ENCODE results near the gene TNFSF18. TPM values are rescaled to one million over a fixed set of nuclear protein-coding genes. Genes with fewer than 3 reads are reported as not detected.

TNFSF18 gene
- total RNA-seq, 1 donor from 2014 or later: not detected

DNA sequence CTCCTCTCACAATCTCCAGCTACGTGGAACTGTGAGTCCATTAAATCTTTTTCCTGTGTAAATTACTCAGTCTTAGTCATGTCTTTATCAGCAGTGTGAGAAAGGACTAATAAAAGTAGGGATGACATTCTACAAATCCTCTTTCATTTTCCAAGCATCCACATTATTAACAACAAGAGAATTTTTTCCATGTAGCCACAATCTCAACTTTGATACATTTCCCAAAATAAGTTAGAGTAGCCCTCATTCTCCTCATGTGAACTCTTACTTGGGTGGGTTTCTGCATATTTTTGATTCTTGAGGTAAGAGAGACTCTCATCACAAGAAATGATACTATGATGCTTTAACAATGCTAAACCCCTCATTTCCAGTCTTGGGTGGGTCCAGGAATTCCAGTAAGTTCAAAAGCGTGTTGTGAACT, 52.8 kb downstream of the TNFSF18 start:
- TF ChIP-seq, protein P1, sequence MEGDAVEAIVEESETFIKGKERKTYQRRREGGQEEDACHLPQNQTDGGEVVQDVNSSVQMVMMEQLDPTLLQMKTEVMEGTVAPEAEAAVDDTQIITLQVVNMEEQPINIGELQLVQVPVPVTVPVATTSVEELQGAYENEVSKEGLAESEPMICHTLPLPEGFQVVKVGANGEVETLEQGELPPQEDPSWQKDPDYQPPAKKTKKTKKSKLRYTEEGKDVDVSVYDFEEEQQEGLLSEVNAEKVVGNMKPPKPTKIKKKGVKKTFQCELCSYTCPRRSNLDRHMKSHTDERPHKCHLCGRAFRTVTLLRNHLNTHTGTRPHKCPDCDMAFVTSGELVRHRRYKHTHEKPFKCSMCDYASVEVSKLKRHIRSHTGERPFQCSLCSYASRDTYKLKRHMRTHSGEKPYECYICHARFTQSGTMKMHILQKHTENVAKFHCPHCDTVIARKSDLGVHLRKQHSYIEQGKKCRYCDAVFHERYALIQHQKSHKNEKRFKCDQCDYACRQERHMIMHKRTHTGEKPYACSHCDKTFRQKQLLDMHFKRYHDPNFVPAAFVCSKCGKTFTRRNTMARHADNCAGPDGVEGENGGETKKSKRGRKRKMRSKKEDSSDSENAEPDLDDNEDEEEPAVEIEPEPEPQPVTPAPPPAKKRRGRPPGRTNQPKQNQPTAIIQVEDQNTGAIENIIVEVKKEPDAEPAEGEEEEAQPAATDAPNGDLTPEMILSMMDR (IDR thresholded peaks at IDR 0.05; ENCODE audit: unreplicated experiment): no peak
- no peaks in the 10 kb centered on the region for H3K27me3 Mint-ChIP-seq

DNA sequence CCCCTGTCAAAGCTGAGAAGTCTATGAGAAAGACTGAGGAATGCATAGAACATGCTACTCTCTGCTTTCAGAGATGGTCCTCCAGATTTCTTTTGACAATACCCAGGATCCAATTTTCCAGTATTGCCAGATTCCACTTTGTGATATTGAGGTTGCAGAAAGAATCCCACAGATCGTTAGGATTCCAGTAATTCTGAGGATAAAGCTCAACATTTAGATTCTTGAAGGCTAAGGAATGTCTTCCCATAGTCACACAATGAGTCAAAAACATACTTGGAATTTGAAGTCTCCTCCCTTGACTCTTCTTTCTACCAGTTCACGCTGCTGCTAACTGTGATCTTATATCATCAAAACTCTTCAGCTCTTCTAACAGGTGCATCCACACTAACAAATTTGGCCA, 57.1 kb downstream of the TNFSF18 start:
- H3K9me3 Mint-ChIP-seq (ENCODE audit: low read depth): peaks cover 21% of the 10 kb centered on the region
- no peaks in the 10 kb centered on the region for H3K36me3 Mint-ChIP-seq (ENCODE audit: insufficient read depth)
- no peaks in the 10 kb centered on the region for H3K4me1 Mint-ChIP-seq (ENCODE audit: low read depth)
- TF ChIP-seq, protein P1 (IDR thresholded peaks at IDR 0.05; ENCODE audit: unreplicated experiment): no peak
- DNase-seq (ENCODE audit: low spot score, unreplicated experiment): no peak
- H3K27me3 Mint-ChIP-seq: no peaks in the 10 kb centered on the region
- H3K27ac Mint-ChIP-seq: no peak overlapping the region
- no peak overlapping the region for H3K4me3 Mint-ChIP-seq (ENCODE audit: low read depth)

More for the DNA sequence above, 52.8 kb downstream of the TNFSF18 start:
- H3K27ac Mint-ChIP-seq: no peak overlapping the region
- no peak for DNase-seq (ENCODE audit: low spot score, unreplicated experiment)
- H3K36me3 Mint-ChIP-seq (ENCODE audit: insufficient read depth): peaks cover 5% of the 10 kb centered on the region
- peaks cover 50% of the 10 kb centered on the region for H3K9me3 Mint-ChIP-seq (ENCODE audit: low read depth)
- H3K4me1 Mint-ChIP-seq (ENCODE audit: low read depth): no peaks in the 10 kb centered on the region
- H3K4me3 Mint-ChIP-seq (ENCODE audit: low read depth): no peak overlapping the region

DNA sequence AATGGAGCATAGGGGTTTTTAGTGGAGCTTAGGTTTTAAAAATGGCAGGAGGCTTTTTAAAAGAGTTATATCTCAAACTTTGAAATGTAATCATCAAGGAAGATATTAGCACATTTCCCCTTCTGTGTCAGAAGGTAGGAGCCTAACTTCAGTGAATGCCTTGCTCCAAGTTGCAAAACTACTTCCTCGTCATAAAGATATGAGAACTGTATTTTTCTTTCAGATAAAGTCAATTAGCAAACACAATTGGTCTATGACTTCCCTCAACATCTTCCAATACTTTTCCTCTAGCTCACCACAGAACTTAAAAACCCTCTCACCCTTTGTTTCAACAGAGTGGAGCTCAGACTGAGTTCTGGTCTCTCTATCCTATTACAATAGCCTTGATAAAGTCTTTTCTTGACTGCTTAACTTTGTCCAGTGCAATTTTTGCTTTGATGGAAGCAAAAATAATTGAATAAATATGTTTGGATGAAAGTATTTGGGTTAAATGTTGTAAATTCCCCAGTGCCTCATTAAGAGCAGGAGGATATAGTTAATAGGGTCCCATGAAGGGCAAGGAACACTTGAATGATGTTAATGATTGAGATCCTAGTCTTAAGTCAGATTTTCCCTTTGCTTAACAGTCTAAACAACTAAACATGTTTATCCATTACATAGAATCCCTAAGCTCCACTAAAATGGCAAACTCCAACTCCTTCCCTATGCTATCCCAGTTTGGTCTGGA, 58.9 kb downstream of the TNFSF18 start:
- Mint-ChIP-seq H3K4me1 (ENCODE audit: low read depth) (no peaks in the 10 kb centered on the region), H3K4me3 (ENCODE audit: low read depth) (no peak overlapping the region), H3K27ac (no peak overlapping the region), H3K36me3 (ENCODE audit: insufficient read depth) (no peaks in the 10 kb centered on the region), H3K27me3 (no peaks in the 10 kb centered on the region), H3K9me3 (ENCODE audit: low read depth) (peaks cover 13% of the 10 kb centered on the region)
- TF ChIP-seq, protein P1 (IDR thresholded peaks at IDR 0.05; ENCODE audit: unreplicated experiment): no peak
- DNase-seq (ENCODE audit: low spot score, unreplicated experiment): no peak

DNA sequence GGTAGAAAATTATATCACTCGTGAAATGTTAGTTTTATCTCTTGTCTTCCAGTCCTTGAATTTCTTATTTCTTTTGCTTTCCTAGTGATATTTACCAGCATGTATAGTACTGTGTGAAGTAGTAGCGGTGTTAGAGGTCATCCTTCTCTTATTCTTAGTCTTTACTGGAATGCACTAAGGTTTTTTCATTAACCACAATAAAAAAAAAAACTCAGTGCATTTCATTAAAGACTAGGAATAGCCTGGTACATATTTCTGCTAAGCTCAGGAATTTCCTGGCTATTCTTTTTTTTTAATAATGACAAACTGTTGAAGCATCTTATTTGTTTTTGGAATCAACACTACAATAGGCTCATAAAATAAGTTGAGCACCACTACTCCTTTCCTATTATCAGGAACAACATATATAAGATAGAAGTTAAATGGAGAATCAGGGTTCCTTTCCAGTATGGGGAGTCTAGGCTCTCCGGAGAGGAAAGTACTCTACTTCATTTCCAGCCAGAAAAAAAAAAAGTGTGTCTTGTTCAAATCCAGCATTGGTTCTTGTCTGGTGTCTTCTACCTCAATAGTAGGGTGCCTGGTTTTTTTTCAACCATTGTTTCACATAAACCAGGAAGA, 60.0 kb downstream of the TNFSF18 start:
- TF ChIP-seq, protein P1 (IDR thresholded peaks at IDR 0.05; ENCODE audit: unreplicated experiment): no peak
- Mint-ChIP-seq H3K4me3 (ENCODE audit: low read depth) (no peak overlapping the region), H3K27ac (no peak overlapping the region), H3K36me3 (ENCODE audit: insufficient read depth) (no peaks in the 10 kb centered on the region), H3K27me3 (no peaks in the 10 kb centered on the region), H3K4me1 (ENCODE audit: low read depth) (no peaks in the 10 kb centered on the region), H3K9me3 (ENCODE audit: low read depth) (peaks cover 7% of the 10 kb centered on the region)
- no peak for DNase-seq (ENCODE audit: low spot score, unreplicated experiment)

Other genes with a start within 250 kb of the TNFSF18 start
- 1.3 and 1.7 TPM in 2 replicates for gene TNFSF4, start 156.4 kb upstream of the TNFSF18 start, total RNA-seq

Measured in progenitor cell of endocrine pancreas (in vitro differentiated cells).